ENCODE results near the gene HMGXB3. TPM values are rescaled to one million over a fixed set of nuclear protein-coding genes. Genes with fewer than 3 reads are reported as not detected.

Gene HMGXB3
- total RNA-seq, 1 experiment from 2014 or later, result 26.9 TPM

DNA sequence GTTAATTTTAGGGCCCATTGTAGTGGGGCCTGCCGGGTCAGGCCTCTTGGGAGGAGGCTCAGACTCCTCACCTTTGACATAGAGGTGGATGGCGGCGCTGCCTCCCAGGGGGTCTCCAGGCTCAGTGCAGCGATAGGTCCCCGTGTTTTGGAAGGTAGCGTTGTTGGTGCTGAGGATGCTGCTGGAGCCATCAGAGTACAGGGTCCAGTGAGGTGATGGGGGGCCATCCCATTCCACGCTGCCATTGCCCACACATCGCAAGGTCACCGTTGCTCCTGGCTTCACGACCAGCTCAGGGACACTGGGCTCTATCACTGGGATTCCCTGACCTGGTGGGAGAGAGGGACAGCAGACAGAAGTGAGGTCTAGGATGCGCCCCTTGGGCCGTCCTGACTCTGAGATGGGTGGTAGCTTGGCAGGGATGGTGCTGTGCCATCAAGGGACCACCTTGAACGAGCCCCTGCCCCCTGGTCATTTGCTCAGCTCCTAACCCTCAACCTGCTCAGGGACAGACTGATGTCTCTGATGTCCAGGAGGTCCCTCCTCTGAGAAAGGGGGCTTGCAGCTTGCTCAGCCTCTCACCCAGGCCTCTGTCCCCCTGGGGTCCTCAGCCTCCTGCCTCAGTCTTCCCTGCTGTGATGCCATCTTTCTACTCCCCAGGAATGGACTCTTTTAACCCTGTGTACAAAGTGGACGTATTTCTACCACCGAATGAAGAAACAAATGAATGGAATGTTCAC lies 80.3 kb downstream of the HMGXB3 start:
- Histone ChIP-seq H2BK20ac (ENCODE audit: low read depth, low read length, poor library complexity, severe bottlenecking) (no peak overlapping the region), H3K4me2 (ENCODE audit: insufficient read depth, insufficient read length, low read length) (no peak overlapping the region), H3K56ac (ENCODE audit: insufficient read length, low read depth, low read length) (no peak overlapping the region), H3K4ac (ENCODE audit: low read depth, low read length) (no peak overlapping the region), H3K9me3 (ENCODE audit: control insufficient read depth, low read depth, low read length) (no peaks in the 10 kb centered on the region), H4K91ac (ENCODE audit: insufficient read length, low read depth, low read length) (no peak overlapping the region), H4K20me1 (ENCODE audit: control insufficient read depth, insufficient read depth, insufficient read length) (no peaks in the 10 kb centered on the region), H3K18ac (ENCODE audit: insufficient read length, low read depth, low read length) (no peak overlapping the region), H2BK5ac (ENCODE audit: insufficient read length, low read length) (no peak overlapping the region), H3K27me3 (ENCODE audit: insufficient read depth, low read length) (no peaks in the 10 kb centered on the region), H2BK15ac (ENCODE audit: low read depth, low read length) (no peak overlapping the region), H3T11ph (ENCODE audit: low read length) (no peak overlapping the region), H3K9ac (ENCODE audit: extremely low read depth, insufficient read length, low read length) (no peak overlapping the region), H3K4me1 (ENCODE audit: insufficient read depth, low read length) (no peaks in the 10 kb centered on the region), H3K27ac (ENCODE audit: insufficient read length, low read depth, low read length) (no peak overlapping the region), H4K5ac (ENCODE audit: insufficient read length, low read depth, low read length) (no peak overlapping the region), H2BK120ac (ENCODE audit: low read depth, low read length, poor library complexity, severe bottlenecking) (no peak overlapping the region), H3K23ac (ENCODE audit: insufficient read length, low read depth, low read length) (no peak overlapping the region), H2AFZ (ENCODE audit: low read length) (no peak overlapping the region), H3K14ac (ENCODE audit: insufficient read depth, low read length) (no peak overlapping the region), H2BK12ac (ENCODE audit: insufficient read length, low read depth, low read length) (no peak overlapping the region), H3K79me1 (ENCODE audit: insufficient read depth, low read depth, low read length, poor library complexity, severe bottlenecking) (no peaks in the 10 kb centered on the region), H2AK5ac (ENCODE audit: insufficient read length, low read length) (no peak overlapping the region), H3K23me2 (ENCODE audit: insufficient read length, low read depth, low read length, poor library complexity, severe bottlenecking) (no peaks in the 10 kb centered on the region), H3K79me2 (ENCODE audit: insufficient read depth, low read length) (no peaks in the 10 kb centered on the region), H4K8ac (replicated peaks; ENCODE audit: insufficient read length, low read depth, low read length) (no peak overlapping the region)
- WGBS (ENCODE audit: extremely low coverage, insufficient read length, low lambda C conversion rate), result no CpG with 5 or more reads among the region's 15 CpGs
- Mint-ChIP-seq H3K27me3 (ENCODE audit: low read depth) (peaks cover 5% of the 10 kb centered on the region), H3K9me3 (no peaks in the 10 kb centered on the region), H3K27ac (no peak overlapping the region), H3K4me3 (no peak overlapping the region), H3K36me3 (ENCODE audit: insufficient read depth in 1 of 3, low read depth in 3 of 3) (no peaks in the 10 kb centered on the region), H3K4me1 (peaks cover 14 to 25% of the 10 kb centered on the region in 2 experiments)
- TF ChIP-seq, protein P1, sequence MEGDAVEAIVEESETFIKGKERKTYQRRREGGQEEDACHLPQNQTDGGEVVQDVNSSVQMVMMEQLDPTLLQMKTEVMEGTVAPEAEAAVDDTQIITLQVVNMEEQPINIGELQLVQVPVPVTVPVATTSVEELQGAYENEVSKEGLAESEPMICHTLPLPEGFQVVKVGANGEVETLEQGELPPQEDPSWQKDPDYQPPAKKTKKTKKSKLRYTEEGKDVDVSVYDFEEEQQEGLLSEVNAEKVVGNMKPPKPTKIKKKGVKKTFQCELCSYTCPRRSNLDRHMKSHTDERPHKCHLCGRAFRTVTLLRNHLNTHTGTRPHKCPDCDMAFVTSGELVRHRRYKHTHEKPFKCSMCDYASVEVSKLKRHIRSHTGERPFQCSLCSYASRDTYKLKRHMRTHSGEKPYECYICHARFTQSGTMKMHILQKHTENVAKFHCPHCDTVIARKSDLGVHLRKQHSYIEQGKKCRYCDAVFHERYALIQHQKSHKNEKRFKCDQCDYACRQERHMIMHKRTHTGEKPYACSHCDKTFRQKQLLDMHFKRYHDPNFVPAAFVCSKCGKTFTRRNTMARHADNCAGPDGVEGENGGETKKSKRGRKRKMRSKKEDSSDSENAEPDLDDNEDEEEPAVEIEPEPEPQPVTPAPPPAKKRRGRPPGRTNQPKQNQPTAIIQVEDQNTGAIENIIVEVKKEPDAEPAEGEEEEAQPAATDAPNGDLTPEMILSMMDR (conservative IDR thresholded peaks at IDR 0.05), result no peak
- DNase-seq, result no peak

Data from H9 (cell line).